IMR-90 (cell line): ENCODE measurements around the gene CTNNA2. TPM values are rescaled to one million over a fixed set of nuclear protein-coding genes. Genes with fewer than 3 reads are reported as not detected.

Experiments
- ATAC-seq: fragments of 200-7000 bp; cut with Tn5 transposase; 2 replicates; pipeline ENCODE4 v1.9.1; 2020; ENCODE audit warnings: low read depth, mild to moderate bottlenecking, moderate library complexity
- BruUV-seq: library from RNA; stranded (reverse); fragments of 400-500 nt; replicated peaks from 2 replicates; lab custom pipeline; 2021; lab: Mats Ljungman, UMichigan
- CTCF ChIA-PET: fragments of 300-600 bp; formaldehyde crosslinking; extraction: SDS; loops from one replicate; lab custom pipeline; 2021; ENCODE audit warnings: antibody characterized with exemption; lab: Yijun Ruan, JAX
- POLR2A ChIA-PET: fragments of 300-600 bp; sonication (Branson Sonifier 250); formaldehyde crosslinking; loops from one replicate; lab custom pipeline; 2022; ENCODE audit warnings: antibody characterized with exemption; ENCODE audit not compliant: unreplicated experiment; lab: Charles Lee
- DNase-seq: peaks from one replicate; pipeline ENCODE4 v3.0.0; 2013
- H2AFZ ChIP-seq: replicated peaks from 2 replicates; pipeline ENCODE3; 2013; ENCODE audit warnings: low read length, mild to moderate bottlenecking; ENCODE audit not compliant: poor library complexity
- H2AK5ac ChIP-seq: 2 replicates; pipeline ENCODE4 v1.6.1; 2013; ENCODE audit warnings: low read depth, low read length, inconsistent platforms
- H2AK9ac ChIP-seq: replicated peaks from 2 replicates; pipeline ENCODE3; 2013; ENCODE audit warnings: mild to moderate bottlenecking, low read depth, low read length, moderate library complexity; ENCODE audit not compliant: poor library complexity
- H2BK120ac ChIP-seq: 2 replicates; pipeline ENCODE4 v1.6.1; 2013; ENCODE audit warnings: low read depth, low read length, inconsistent platforms
- H2BK15ac ChIP-seq: 3 replicates; pipeline ENCODE4 v1.6.1; 2013; ENCODE audit warnings: low read depth, low read length, inconsistent platforms
- H2BK20ac ChIP-seq: 2 replicates; pipeline ENCODE4 v1.6.1; 2013; ENCODE audit warnings: low read depth, mild to moderate bottlenecking, inconsistent platforms, low read length, moderate library complexity
- H2BK5ac ChIP-seq: 2 replicates; pipeline ENCODE4 v1.6.1; 2013; ENCODE audit warnings: mild to moderate bottlenecking, low read depth, low read length, inconsistent platforms; ENCODE audit not compliant: poor library complexity, severe bottlenecking
- H3K14ac ChIP-seq: replicated peaks from 2 replicates; pipeline ENCODE4 v1.6.1; 2013; ENCODE audit warnings: low read depth, low read length, inconsistent platforms
- H3K18ac ChIP-seq: 2 replicates; pipeline ENCODE4 v1.6.1; 2013; ENCODE audit warnings: low read depth, low read length, control low read depth
- H3K23ac ChIP-seq: 2 replicates; pipeline ENCODE4 v1.6.1; 2013; ENCODE audit warnings: low read depth, low read length, inconsistent platforms
- H3K27ac ChIP-seq: 2 replicates; pipeline ENCODE4 v1.5.1; 2013; ENCODE audit warnings: mild to moderate bottlenecking, control low read depth, low read length; ENCODE audit not compliant: insufficient read depth
- H3K27me3 ChIP-seq: 2 replicates; pipeline ENCODE4 v1.6.1; 2013; ENCODE audit warnings: low read length; ENCODE audit not compliant: control insufficient read depth, insufficient read depth
- H3K36me3 ChIP-seq: 2 replicates; pipeline ENCODE4 v1.6.1; 2013; ENCODE audit warnings: low read length, mixed read lengths; ENCODE audit not compliant: control insufficient read depth, insufficient read depth
- H3K4ac ChIP-seq: 2 replicates; pipeline ENCODE4 v1.6.1; 2013; ENCODE audit warnings: low read depth, low read length, inconsistent platforms
- H3K4me1 ChIP-seq: 2 replicates; pipeline ENCODE4 v1.6.1; 2013; ENCODE audit warnings: low read length, mixed read lengths; ENCODE audit not compliant: control insufficient read depth, insufficient read depth
- H3K4me2 ChIP-seq: 2 replicates; pipeline ENCODE4 v1.6.1; 2013; ENCODE audit warnings: low read depth, mild to moderate bottlenecking, control low read depth, low read length, moderate library complexity
- H3K4me3 ChIP-seq: 2 replicates; pipeline ENCODE4 v1.5.1; 2013; ENCODE audit warnings: low read depth, mild to moderate bottlenecking, control low read depth, low read length, moderate library complexity; ENCODE audit not compliant: insufficient read depth
- H3K56ac ChIP-seq: 2 replicates; pipeline ENCODE4 v1.6.1; 2013; ENCODE audit warnings: low read length, inconsistent platforms; ENCODE audit not compliant: insufficient read depth; ENCODE audit errors: extremely low read depth
- H3K79me1 ChIP-seq, 2 experiments: 2 replicates each; pipeline ENCODE4 v1.6.1; 2013; ENCODE audit warnings: low read length in 2 of 2, inconsistent platforms in 1 of 2, low read depth in 1 of 2
- H3K9ac ChIP-seq: 2 replicates; pipeline ENCODE4 v1.6.1; 2013; ENCODE audit warnings: low read depth, low read length, control low read depth
- H3K9me1 ChIP-seq: 2 replicates; pipeline ENCODE4 v1.6.1; 2013; ENCODE audit warnings: low read length, inconsistent platforms; ENCODE audit not compliant: insufficient read depth
- H3K9me3 ChIP-seq: 2 replicates; pipeline ENCODE4 v1.6.1; 2013; ENCODE audit warnings: low read length; ENCODE audit not compliant: control insufficient read depth, insufficient read depth
- H4K20me1 ChIP-seq: 2 replicates; pipeline ENCODE4 v1.6.1; 2013; ENCODE audit warnings: low read length, inconsistent platforms; ENCODE audit not compliant: insufficient read depth
- H4K5ac ChIP-seq: 2 replicates; pipeline ENCODE4 v1.6.1; 2013; ENCODE audit warnings: mild to moderate bottlenecking, low read depth, low read length, control low read depth
- H4K8ac ChIP-seq, 2 experiments: 2 replicates each; pipeline ENCODE4 v1.6.1; 2013; ENCODE audit warnings: low read depth in 2 of 2, low read length in 2 of 2, control low read depth in 1 of 2, inconsistent platforms in 1 of 2
- H4K91ac ChIP-seq: 2 replicates; pipeline ENCODE4 v1.6.1; 2013; ENCODE audit warnings: low read depth, low read length, inconsistent platforms; ENCODE audit not compliant: insufficient read depth
- CEBPB ChIP-seq: IDR thresholded peaks from 2 replicates; pipeline ENCODE4 v1.6.1; 2012; ENCODE audit warnings: low read depth, low read length, improper control_type of control experiment
- CHD1 ChIP-seq: IDR thresholded peaks from 2 replicates; pipeline ENCODE4 v1.6.1; 2012; ENCODE audit warnings: low read depth, low read length, improper control_type of control experiment
- MAZ ChIP-seq: IDR thresholded peaks from 2 replicates; pipeline ENCODE4 v1.6.1; 2012; ENCODE audit warnings: low read depth, mild to moderate bottlenecking, low read length, improper control_type of control experiment, moderate library complexity, borderline replicate concordance
- RFX5 ChIP-seq: IDR thresholded peaks from 2 replicates; pipeline ENCODE4 v1.8.0; 2012; ENCODE audit warnings: low read depth, mild to moderate bottlenecking, low read length, moderate library complexity
- dilution Hi-C: fragments of 300-500 bp; cut with HindIII; formaldehyde crosslinking; loops from one replicate; pipeline ENCODE4 v1.14.3; 2018; ENCODE audit warnings: low sequenced_read_pairs; ENCODE audit not compliant: unreplicated experiment
- in situ Hi-C: fragments of 300-500 bp; cut with MboI; formaldehyde crosslinking; loops from 3 replicates; pipeline ENCODE4 v1.14.3; 2019; ENCODE audit warnings: low sequenced_read_pairs, inconsistent platforms, mixed read lengths
- intact Hi-C: fragments of 100-400 bp; cut with micrococcal nuclease; formaldehyde crosslinking; loops from 2 replicates; pipeline ENCODE4 v1.10.0; 2022
- polyA plus RNA-seq, 3 experiments: library from polyadenylated mRNA; depleted of rRNA; stranded (reverse); fragments of >200 nt; gene quantifications; 2 replicates each; pipeline ENCODE4 v1.2.3, GENCODE V29; 2012; ENCODE audit warnings: low replicate concordance in 1 of 3
- total RNA-seq: library from RNA; depleted of rRNA; stranded (reverse); fragments of >200 nt; gene quantifications from 2 replicates; pipeline ENCODE4 v1.2.3, GENCODE V29; 2012

The CTNNA2 gene
- total and polyA plus RNA-seq, 2 of the 4 experiments (the other 2 are of a cell fraction): not detected

- no peak overlapping the region for H3K9ac ChIP-seq
- no peak overlapping the region for H2AK9ac ChIP-seq
- no peak overlapping the region for H4K5ac ChIP-seq
- no peak overlapping the region for H3K56ac ChIP-seq
- H3K9me3 ChIP-seq: no peaks in the 10 kb centered on the region
- in situ Hi-C loops (no loop called here), intact Hi-C loops (no loop called here), dilution Hi-C loops (no loop called here)
- no peaks in the 10 kb centered on the region for H3K79me1 ChIP-seq
- H3K4me3 ChIP-seq: no peak overlapping the region
- H3K4me2 ChIP-seq: no peak overlapping the region
- ATAC-seq: no peak
- no peaks in the 10 kb centered on the region for H3K9me1 ChIP-seq
- POLR2A ChIA-PET: no interaction called here
- H3K27ac ChIP-seq: no peak overlapping the region
- no peaks in the 10 kb centered on the region for H4K20me1 ChIP-seq
- H3K4ac ChIP-seq: no peak overlapping the region
- H2AK5ac ChIP-seq: no peak overlapping the region
- no peak overlapping the region for H2AFZ ChIP-seq
- no peak overlapping the region for H2BK15ac ChIP-seq
- no peak for DNase-seq
- H2BK20ac ChIP-seq: no peak overlapping the region
- H3K27me3 ChIP-seq: peaks cover 2% of the 10 kb centered on the region
- CTCF ChIA-PET: no interaction called here
- no peaks in the 10 kb centered on the region for H3K4me1 ChIP-seq
- no peak overlapping the region for H4K8ac ChIP-seq
- no peak overlapping the region for H2BK120ac ChIP-seq
- H3K14ac ChIP-seq: no peak overlapping the region
- no TSS peak for BruUV-seq
- H3K18ac ChIP-seq: no peak overlapping the region
- no peak overlapping the region for H4K91ac ChIP-seq
- TF ChIP-seq CEBPB: 0 out of 2 replicates have a peak, but pooled peaks have one; percentile 42
- no peak for TF ChIP-seq RFX5
- no peak for TF ChIP-seq MAZ
- TF ChIP-seq CHD1: no peak
- no peak overlapping the region for H3K23ac ChIP-seq
- H2BK5ac ChIP-seq: no peak overlapping the region
- no peaks in the 10 kb centered on the region for H3K36me3 ChIP-seq
Measured at GRCh38 chr2:80151248-80151647, 638.4 kb downstream of the CTNNA2 start.
